ENCODE results near the gene SCUBE1. TPM values are rescaled to one million over a fixed set of nuclear protein-coding genes. Genes with fewer than 3 reads are reported as not detected.

SCUBE1 gene
- total RNA-seq, 1 experiment from 2014 or later = 3.9 TPM

- Histone ChIP-seq H3K9me2 (ENCODE audit: insufficient read depth) (no peaks in the 10 kb centered on the region), H3K27ac (ENCODE audit: low read depth, low read length) (no peak overlapping the region), H3K4me2 (ENCODE audit: low read length) (no peak overlapping the region), H3K79me2 (ENCODE audit: insufficient read depth, low read length) (no peaks in the 10 kb centered on the region), H3K36me3 (ENCODE audit: control insufficient read depth in 1 of 2, insufficient read depth in 2 of 2, low read length in 2 of 2) (no peaks in the 10 kb centered on the region), H3K9ac (ENCODE audit: low read length) (no peak overlapping the region), H2AFZ (ENCODE audit: low read depth, low read length, poor library complexity, severe bottlenecking) (no peak overlapping the region), H3K27me3 (ENCODE audit: insufficient read depth, low read length) (no peaks in the 10 kb centered on the region), H3K9me3 (ENCODE audit: control insufficient read depth in 1 of 2, insufficient read depth in 1 of 2, low read depth in 1 of 2, low read length in 2 of 2) (no peaks in the 10 kb centered on the region), H3K4me3 (replicated peaks in 1 of 2; ENCODE audit: low read depth in 1 of 2, low read length in 2 of 2) (no peak overlapping the region), H4K20me1 (ENCODE audit: insufficient read depth) (no peaks in the 10 kb centered on the region), H3K4me1 (ENCODE audit: control insufficient read depth in 1 of 2, insufficient read depth in 2 of 2, low read length in 2 of 2) (peaks cover 3 to 8% of the 10 kb centered on the region in 2 experiments; a peak in 3 of 4 replicates)
- BruUV-seq (replicated peaks) = no TSS peak
- ChIA-PET POLR2A (no interaction called here), CTCF (interaction anchor here (0.9 kb wide), 1 partner anchor 9 kb away, joined by 3 read pairs; no protein-coding TSS in a partner anchor), RAD21 (ENCODE audit: low non-redundant PET in 1 of 2, low total read pairs in 2 of 2, uncharacterized antibody in 2 of 2, unreplicated experiment in 2 of 2) (no interaction called here)
- intact Hi-C loops (cut with micrococcal nuclease) = no loop called here
- no peak for TF ChIP-seq SP1 (IDR thresholded peaks at IDR 0.05; ENCODE audit: low read depth)
- TF ChIP-seq CBX3 (IDR thresholded peaks at IDR 0.05; ENCODE audit: low read depth) = no peak
- no peak for TF ChIP-seq TCF7L2 (IDR thresholded peaks at IDR 0.05; ENCODE audit: borderline replicate concordance, extremely low read depth, insufficient read depth, insufficient read length)
- TF ChIP-seq REST (IDR thresholded peaks at IDR 0.05; ENCODE audit: low read depth) = no peak
- TF ChIP-seq ZFX (IDR thresholded peaks at IDR 0.05) = no peak
- TF ChIP-seq ATF3 (IDR thresholded peaks at IDR 0.05) = no peak
- no peak for TF ChIP-seq CEBPB (IDR thresholded peaks at IDR 0.05; ENCODE audit: low read depth)
- TF ChIP-seq POLR2A (IDR thresholded peaks at IDR 0.05; ENCODE audit: borderline replicate concordance, extremely low read depth, insufficient read depth, insufficient read length) = no peak
- no peak for TF ChIP-seq ZNF274 (IDR thresholded peaks at IDR 0.05; ENCODE audit: low read depth, low read length)
- no peak for TF ChIP-seq ELF1 (IDR thresholded peaks at IDR 0.05; ENCODE audit: borderline replicate concordance, low read depth)
- no peak for TF ChIP-seq FOSL1 (IDR thresholded peaks at IDR 0.05; ENCODE audit: low read depth)
- no peak for TF ChIP-seq SRF (IDR thresholded peaks at IDR 0.05; ENCODE audit: low read depth)
- ATAC-seq (no peak), DNase-seq (ENCODE audit: low read depth, low spot score) (no peak)
Measured at GRCh38 chr22:43222262-43222661, 120.9 kb downstream of the SCUBE1 start.

Data from HCT116 (cell line).